Measurements from ENCODE around the gene HLCS. TPM values are rescaled to one million over a fixed set of nuclear protein-coding genes. Genes with fewer than 3 reads are reported as not detected.
"Not testable (repeated sequence)": the region's sequence is repeated elsewhere in the genome, so short reads cannot be mapped to it uniquely, and the experiment has no call there.

Gene HLCS
- polyA plus RNA-seq, 4 donors: 15.8 to 18.0 (median 16.2) TPM

GRCh38 chr21:36960676-36961284 lies 5.7 kb downstream of the HLCS start:
- no peak for DNase-seq (ENCODE audit: low read depth in 4 of 4, low spot score in 2 of 4)

- no peak for DNase-seq (ENCODE audit: low read depth in 4 of 4, low spot score in 2 of 4)
Observed at GRCh38 chr21:36959020-36959835, 7.2 kb downstream of the HLCS start.

- no peak for DNase-seq (ENCODE audit: low read depth in 4 of 4, low spot score in 2 of 4)
Observed at GRCh38 chr21:36955783-36956182, 10.7 kb downstream of the HLCS start.

- DNase-seq (ENCODE audit: low read depth in 4 of 4, low spot score in 2 of 4): not testable (repeated sequence)
Observed at GRCh38 chr21:36952331-36952730, 14.1 kb downstream of the HLCS start.

- DNase-seq (ENCODE audit: low read depth in 4 of 4, low spot score in 2 of 4): no peak
Observed at GRCh38 chr21:36949171-36950141, 17.0 kb downstream of the HLCS start.

- no peak for DNase-seq (ENCODE audit: low read depth in 4 of 4, low spot score in 2 of 4)
Observed at GRCh38 chr21:36948686-36949085, 17.8 kb downstream of the HLCS start.

GRCh38 chr21:36946949-36947356 lies 19.5 kb downstream of the HLCS start:
- no peak for DNase-seq (ENCODE audit: low read depth in 4 of 4, low spot score in 2 of 4)

- DNase-seq (ENCODE audit: low read depth in 4 of 4, low spot score in 2 of 4): no peak
Observed at GRCh38 chr21:36945496-36946138, 20.9 kb downstream of the HLCS start.

GRCh38 chr21:36936361-36937135 lies 29.9 kb downstream of the HLCS start:
- DNase-seq (ENCODE audit: low read depth in 4 of 4, low spot score in 2 of 4): no peak

GRCh38 chr21:36934864-36935420 lies 31.5 kb downstream of the HLCS start:
- no peak for DNase-seq (ENCODE audit: low read depth in 4 of 4, low spot score in 2 of 4)

GRCh38 chr21:36932161-36932816 lies 34.2 kb downstream of the HLCS start:
- DNase-seq (ENCODE audit: low read depth in 4 of 4, low spot score in 2 of 4): no peak

GRCh38 chr21:36929622-36930021 lies 36.8 kb downstream of the HLCS start:
- DNase-seq (ENCODE audit: low read depth in 4 of 4, low spot score in 2 of 4): no peak

GRCh38 chr21:36928960-36929359 lies 37.5 kb downstream of the HLCS start:
- no peak for DNase-seq (ENCODE audit: low read depth in 4 of 4, low spot score in 2 of 4)

GRCh38 chr21:36927719-36928117 lies 38.8 kb downstream of the HLCS start:
- DNase-seq (ENCODE audit: low read depth in 4 of 4, low spot score in 2 of 4): peak; percentile 61 to 73 (median 68)

GRCh38 chr21:36926989-36927718 lies 39.3 kb downstream of the HLCS start:
- DNase-seq (ENCODE audit: low read depth in 4 of 4, low spot score in 2 of 4): peak in 1 of 4 donors; percentile 29

- DNase-seq (ENCODE audit: low read depth in 4 of 4, low spot score in 2 of 4): no peak
Observed at GRCh38 chr21:36923270-36923669, 43.2 kb downstream of the HLCS start.

- DNase-seq (ENCODE audit: low read depth in 4 of 4, low spot score in 2 of 4): no peak
Observed at GRCh38 chr21:36922861-36923260, 43.6 kb downstream of the HLCS start.

- no peak for DNase-seq (ENCODE audit: low read depth in 4 of 4, low spot score in 2 of 4)
Observed at GRCh38 chr21:36918291-36918690, 48.2 kb downstream of the HLCS start.
